Medulla oblongata (tissue), 1 donor: ENCODE results near the gene PREP.
"Not testable (repeated sequence)": the region's sequence is repeated elsewhere in the genome, so short reads cannot be mapped to it uniquely, and the experiment has no call there.

ENCODE experiments used
- DNase-seq: peaks from one replicate; pipeline ENCODE4 v3.0.0-alpha.2; 2015; ENCODE audit errors: extremely low spot score

The PREP gene

GRCh38 chr6:105270511-105270910, 132.4 kb downstream of the PREP start:
- no peak for DNase-seq

GRCh38 chr6:105269390-105269789, 133.5 kb downstream of the PREP start:
- DNase-seq, result no peak

GRCh38 chr6:105263685-105264610, 138.9 kb downstream of the PREP start:
- DNase-seq, result no peak

- DNase-seq, result no peak
Observed at GRCh38 chr6:105259913-105260889, 142.7 kb downstream of the PREP start.

- no peak for DNase-seq
Observed at GRCh38 chr6:105258816-105259215, 144.1 kb downstream of the PREP start.

- no peak for DNase-seq
Observed at GRCh38 chr6:105257340-105257739, 145.5 kb downstream of the PREP start.

GRCh38 chr6:105256619-105257018, 146.3 kb downstream of the PREP start:
- DNase-seq, result no peak

- DNase-seq, result no peak
Observed at GRCh38 chr6:105253787-105254186, 149.1 kb downstream of the PREP start.

GRCh38 chr6:105251689-105252088, 151.2 kb downstream of the PREP start:
- no peak for DNase-seq

- no peak for DNase-seq
Observed at GRCh38 chr6:105250533-105250932, 152.3 kb downstream of the PREP start.

GRCh38 chr6:105243487-105243886, 159.4 kb downstream of the PREP start:
- DNase-seq, result no peak

- no peak for DNase-seq
Observed at GRCh38 chr6:105235155-105235554, 167.7 kb downstream of the PREP start.

GRCh38 chr6:105231771-105232170, 171.1 kb downstream of the PREP start:
- DNase-seq, result not testable (repeated sequence)
